Measurements from ENCODE around the gene UPB1.

DNA sequence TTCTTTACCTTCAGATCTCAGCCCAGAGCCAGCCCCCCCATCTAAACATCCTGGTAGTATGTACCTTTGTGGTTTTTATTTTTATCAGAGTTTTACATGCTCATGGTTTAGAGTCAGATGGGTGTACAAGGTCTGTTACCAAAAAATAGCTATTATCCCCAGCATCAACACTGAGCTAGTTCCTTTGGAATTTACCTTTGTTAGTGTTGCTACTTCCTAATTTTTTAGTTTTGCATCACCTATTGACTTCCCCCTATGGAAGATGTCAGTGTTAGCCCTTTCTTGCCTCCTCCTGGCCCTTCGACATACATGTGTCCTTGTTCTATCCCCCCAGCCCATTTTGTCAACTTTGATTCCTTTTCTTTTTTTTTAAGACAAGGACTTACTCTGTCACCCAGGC lies 7.4 kb downstream of the UPB1 start:
- TF ChIP-seq, protein P1, sequence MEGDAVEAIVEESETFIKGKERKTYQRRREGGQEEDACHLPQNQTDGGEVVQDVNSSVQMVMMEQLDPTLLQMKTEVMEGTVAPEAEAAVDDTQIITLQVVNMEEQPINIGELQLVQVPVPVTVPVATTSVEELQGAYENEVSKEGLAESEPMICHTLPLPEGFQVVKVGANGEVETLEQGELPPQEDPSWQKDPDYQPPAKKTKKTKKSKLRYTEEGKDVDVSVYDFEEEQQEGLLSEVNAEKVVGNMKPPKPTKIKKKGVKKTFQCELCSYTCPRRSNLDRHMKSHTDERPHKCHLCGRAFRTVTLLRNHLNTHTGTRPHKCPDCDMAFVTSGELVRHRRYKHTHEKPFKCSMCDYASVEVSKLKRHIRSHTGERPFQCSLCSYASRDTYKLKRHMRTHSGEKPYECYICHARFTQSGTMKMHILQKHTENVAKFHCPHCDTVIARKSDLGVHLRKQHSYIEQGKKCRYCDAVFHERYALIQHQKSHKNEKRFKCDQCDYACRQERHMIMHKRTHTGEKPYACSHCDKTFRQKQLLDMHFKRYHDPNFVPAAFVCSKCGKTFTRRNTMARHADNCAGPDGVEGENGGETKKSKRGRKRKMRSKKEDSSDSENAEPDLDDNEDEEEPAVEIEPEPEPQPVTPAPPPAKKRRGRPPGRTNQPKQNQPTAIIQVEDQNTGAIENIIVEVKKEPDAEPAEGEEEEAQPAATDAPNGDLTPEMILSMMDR (IDR thresholded peaks at IDR 0.05), result no peak
- TF ChIP-seq POLR2A (IDR thresholded peaks at IDR 0.05), result no peak

Measured in breast epithelium (tissue), 3 donors.